GM12801 (cell line): Measurements from ENCODE around the gene DAPK2.

Experiments
- CTCF ChIP-seq: IDR thresholded peaks from one replicate; pipeline ENCODE4 v1.5.1; 2011; ENCODE audit warnings: control low read depth; ENCODE audit not compliant: insufficient read length; ENCODE audit errors: extremely low read depth

DAPK2 gene

GRCh38 chr15:63972801-63973200, 73.5 kb downstream of the DAPK2 start:
- no peak for TF ChIP-seq CTCF

- no peak for TF ChIP-seq CTCF
These were observed 74.4 kb downstream of the DAPK2 start for GRCh38 chr15:63971904-63972303.

- no peak for TF ChIP-seq CTCF
These were observed 74.9 kb downstream of the DAPK2 start for GRCh38 chr15:63971427-63971805.

- no peak for TF ChIP-seq CTCF
These were observed 75.5 kb downstream of the DAPK2 start for GRCh38 chr15:63970621-63971426.

- no peak for TF ChIP-seq CTCF
These were observed 76.4 kb downstream of the DAPK2 start for GRCh38 chr15:63969652-63970421.

GRCh38 chr15:63968700-63969099, 77.6 kb downstream of the DAPK2 start:
- TF ChIP-seq CTCF: no peak

GRCh38 chr15:63968122-63968524, 78.2 kb downstream of the DAPK2 start:
- TF ChIP-seq CTCF: no peak
